ENCODE data around the gene TDRD6. TPM values are rescaled to one million over a fixed set of nuclear protein-coding genes. Genes with fewer than 3 reads are reported as not detected.

Gene TDRD6
- total and polyA plus RNA-seq, 2 experiments from 2014 or later: 0.14 to 0.24 TPM

DNA sequence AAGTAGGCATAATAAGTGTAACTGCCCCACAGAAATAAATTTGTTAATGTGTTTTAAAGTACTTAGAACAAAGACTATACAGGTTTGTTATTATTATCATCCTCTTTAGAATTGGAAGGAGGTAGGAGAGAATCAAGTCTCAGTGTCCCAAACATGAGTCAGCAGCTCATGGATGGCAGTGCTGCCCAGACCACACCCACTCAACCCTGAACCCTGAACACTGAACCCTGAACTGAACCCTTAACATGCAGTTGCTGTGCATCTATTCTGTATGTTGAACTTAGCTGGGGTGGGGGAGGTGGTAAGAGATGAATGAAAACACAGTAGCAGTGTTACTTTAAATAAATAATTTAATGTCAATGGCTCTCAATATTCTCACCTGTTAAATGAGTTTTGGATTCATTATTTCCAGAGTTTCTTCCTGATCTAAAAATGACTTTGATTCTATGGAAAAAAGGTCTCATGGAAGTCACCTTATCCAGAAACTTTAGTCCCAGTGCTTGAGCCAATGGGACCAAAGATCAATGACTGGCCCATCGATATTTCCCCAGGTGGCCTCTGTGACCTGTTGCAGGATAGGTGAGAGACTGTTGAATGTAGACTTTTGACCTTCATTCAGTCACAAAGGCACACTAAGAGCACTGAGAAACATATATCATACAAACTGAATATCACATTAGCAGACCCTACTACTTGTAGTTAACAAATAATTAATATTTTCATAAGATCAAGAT, 55.9 kb downstream of the TDRD6 start:
- TF ChIP-seq STAT1 (IDR thresholded peaks at IDR 0.05; ENCODE audit: unreplicated experiment) (no peak), NANOG (IDR thresholded peaks at IDR 0.05; ENCODE audit: borderline replicate concordance) (no peak), EZH2phosphoT487 (IDR thresholded peaks at IDR 0.05; ENCODE audit: unreplicated experiment) (no peak), ZNF331 (CRISPR knock-in tag; IDR thresholded peaks at IDR 0.05; ENCODE audit: low read depth) (no peak), POLR2AphosphoS5 (IDR thresholded peaks at IDR 0.05; ENCODE audit: low read depth) (no peak), CREB1 (CRISPR knock-in tag; IDR thresholded peaks at IDR 0.05; ENCODE audit: low read depth) (no peak), ZNF114 (CRISPR knock-in tag; IDR thresholded peaks at IDR 0.05) (no peak), JUNB (IDR thresholded peaks at IDR 0.05; ENCODE audit: unreplicated experiment) (no peak), EZH2 (IDR thresholded peaks at IDR 0.05; ENCODE audit: low read depth, unreplicated experiment) (no peak)
- TF ChIP-seq, protein P1, sequence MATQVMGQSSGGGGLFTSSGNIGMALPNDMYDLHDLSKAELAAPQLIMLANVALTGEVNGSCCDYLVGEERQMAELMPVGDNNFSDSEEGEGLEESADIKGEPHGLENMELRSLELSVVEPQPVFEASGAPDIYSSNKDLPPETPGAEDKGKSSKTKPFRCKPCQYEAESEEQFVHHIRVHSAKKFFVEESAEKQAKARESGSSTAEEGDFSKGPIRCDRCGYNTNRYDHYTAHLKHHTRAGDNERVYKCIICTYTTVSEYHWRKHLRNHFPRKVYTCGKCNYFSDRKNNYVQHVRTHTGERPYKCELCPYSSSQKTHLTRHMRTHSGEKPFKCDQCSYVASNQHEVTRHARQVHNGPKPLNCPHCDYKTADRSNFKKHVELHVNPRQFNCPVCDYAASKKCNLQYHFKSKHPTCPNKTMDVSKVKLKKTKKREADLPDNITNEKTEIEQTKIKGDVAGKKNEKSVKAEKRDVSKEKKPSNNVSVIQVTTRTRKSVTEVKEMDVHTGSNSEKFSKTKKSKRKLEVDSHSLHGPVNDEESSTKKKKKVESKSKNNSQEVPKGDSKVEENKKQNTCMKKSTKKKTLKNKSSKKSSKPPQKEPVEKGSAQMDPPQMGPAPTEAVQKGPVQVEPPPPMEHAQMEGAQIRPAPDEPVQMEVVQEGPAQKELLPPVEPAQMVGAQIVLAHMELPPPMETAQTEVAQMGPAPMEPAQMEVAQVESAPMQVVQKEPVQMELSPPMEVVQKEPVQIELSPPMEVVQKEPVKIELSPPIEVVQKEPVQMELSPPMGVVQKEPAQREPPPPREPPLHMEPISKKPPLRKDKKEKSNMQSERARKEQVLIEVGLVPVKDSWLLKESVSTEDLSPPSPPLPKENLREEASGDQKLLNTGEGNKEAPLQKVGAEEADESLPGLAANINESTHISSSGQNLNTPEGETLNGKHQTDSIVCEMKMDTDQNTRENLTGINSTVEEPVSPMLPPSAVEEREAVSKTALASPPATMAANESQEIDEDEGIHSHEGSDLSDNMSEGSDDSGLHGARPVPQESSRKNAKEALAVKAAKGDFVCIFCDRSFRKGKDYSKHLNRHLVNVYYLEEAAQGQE (IDR thresholded peaks at IDR 0.05; ENCODE audit: unreplicated experiment): no peak
- TF ChIP-seq, protein P2, sequence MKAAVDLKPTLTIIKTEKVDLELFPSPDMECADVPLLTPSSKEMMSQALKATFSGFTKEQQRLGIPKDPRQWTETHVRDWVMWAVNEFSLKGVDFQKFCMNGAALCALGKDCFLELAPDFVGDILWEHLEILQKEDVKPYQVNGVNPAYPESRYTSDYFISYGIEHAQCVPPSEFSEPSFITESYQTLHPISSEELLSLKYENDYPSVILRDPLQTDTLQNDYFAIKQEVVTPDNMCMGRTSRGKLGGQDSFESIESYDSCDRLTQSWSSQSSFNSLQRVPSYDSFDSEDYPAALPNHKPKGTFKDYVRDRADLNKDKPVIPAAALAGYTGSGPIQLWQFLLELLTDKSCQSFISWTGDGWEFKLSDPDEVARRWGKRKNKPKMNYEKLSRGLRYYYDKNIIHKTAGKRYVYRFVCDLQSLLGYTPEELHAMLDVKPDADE (IDR thresholded peaks at IDR 0.05): no peak
- TF ChIP-seq, protein P3, sequence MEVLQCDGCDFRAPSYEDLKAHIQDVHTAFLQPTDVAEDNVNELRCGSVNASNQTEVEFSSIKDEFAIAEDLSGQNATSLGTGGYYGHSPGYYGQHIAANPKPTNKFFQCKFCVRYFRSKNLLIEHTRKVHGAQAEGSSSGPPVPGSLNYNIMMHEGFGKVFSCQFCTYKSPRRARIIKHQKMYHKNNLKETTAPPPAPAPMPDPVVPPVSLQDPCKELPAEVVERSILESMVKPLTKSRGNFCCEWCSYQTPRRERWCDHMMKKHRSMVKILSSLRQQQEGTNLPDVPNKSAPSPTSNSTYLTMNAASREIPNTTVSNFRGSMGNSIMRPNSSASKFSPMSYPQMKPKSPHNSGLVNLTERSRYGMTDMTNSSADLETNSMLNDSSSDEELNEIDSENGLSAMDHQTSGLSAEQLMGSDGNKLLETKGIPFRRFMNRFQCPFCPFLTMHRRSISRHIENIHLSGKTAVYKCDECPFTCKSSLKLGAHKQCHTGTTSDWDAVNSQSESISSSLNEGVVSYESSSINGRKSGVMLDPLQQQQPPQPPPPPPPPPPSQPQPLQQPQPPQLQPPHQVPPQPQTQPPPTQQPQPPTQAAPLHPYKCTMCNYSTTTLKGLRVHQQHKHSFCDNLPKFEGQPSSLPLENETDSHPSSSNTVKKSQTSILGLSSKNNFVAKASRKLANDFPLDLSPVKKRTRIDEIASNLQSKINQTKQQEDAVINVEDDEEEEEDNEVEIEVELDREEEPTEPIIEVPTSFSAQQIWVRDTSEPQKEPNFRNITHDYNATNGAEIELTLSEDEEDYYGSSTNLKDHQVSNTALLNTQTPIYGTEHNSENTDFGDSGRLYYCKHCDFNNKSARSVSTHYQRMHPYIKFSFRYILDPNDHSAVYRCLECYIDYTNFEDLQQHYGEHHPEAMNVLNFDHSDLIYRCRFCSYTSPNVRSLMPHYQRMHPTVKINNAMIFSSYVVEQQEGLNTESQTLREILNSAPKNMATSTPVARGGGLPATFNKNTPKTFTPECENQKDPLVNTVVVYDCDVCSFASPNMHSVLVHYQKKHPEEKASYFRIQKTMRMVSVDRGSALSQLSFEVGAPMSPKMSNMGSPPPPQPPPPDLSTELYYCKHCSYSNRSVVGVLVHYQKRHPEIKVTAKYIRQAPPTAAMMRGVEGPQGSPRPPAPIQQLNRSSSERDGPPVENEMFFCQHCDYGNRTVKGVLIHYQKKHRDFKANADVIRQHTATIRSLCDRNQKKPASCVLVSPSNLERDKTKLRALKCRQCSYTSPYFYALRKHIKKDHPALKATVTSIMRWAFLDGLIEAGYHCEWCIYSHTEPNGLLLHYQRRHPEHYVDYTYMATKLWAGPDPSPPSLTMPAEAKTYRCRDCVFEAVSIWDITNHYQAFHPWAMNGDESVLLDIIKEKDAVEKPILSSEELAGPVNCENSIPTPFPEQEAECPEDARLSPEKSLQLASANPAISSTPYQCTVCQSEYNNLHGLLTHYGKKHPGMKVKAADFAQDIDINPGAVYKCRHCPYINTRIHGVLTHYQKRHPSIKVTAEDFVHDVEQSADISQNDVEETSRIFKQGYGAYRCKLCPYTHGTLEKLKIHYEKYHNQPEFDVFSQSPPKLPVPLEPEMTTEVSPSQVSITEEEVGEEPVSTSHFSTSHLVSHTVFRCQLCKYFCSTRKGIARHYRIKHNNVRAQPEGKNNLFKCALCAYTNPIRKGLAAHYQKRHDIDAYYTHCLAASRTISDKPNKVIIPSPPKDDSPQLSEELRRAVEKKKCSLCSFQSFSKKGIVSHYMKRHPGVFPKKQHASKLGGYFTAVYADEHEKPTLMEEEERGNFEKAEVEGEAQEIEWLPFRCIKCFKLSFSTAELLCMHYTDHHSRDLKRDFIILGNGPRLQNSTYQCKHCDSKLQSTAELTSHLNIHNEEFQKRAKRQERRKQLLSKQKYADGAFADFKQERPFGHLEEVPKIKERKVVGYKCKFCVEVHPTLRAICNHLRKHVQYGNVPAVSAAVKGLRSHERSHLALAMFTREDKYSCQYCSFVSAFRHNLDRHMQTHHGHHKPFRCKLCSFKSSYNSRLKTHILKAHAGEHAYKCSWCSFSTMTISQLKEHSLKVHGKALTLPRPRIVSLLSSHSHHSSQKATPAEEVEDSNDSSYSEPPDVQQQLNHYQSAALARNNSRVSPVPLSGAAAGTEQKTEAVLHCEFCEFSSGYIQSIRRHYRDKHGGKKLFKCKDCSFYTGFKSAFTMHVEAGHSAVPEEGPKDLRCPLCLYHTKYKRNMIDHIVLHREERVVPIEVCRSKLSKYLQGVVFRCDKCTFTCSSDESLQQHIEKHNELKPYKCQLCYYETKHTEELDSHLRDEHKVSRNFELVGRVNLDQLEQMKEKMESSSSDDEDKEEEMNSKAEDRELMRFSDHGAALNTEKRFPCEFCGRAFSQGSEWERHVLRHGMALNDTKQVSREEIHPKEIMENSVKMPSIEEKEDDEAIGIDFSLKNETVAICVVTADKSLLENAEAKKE (CRISPR knock-in tag; IDR thresholded peaks at IDR 0.05): no peak
- TF ChIP-seq, protein P4, sequence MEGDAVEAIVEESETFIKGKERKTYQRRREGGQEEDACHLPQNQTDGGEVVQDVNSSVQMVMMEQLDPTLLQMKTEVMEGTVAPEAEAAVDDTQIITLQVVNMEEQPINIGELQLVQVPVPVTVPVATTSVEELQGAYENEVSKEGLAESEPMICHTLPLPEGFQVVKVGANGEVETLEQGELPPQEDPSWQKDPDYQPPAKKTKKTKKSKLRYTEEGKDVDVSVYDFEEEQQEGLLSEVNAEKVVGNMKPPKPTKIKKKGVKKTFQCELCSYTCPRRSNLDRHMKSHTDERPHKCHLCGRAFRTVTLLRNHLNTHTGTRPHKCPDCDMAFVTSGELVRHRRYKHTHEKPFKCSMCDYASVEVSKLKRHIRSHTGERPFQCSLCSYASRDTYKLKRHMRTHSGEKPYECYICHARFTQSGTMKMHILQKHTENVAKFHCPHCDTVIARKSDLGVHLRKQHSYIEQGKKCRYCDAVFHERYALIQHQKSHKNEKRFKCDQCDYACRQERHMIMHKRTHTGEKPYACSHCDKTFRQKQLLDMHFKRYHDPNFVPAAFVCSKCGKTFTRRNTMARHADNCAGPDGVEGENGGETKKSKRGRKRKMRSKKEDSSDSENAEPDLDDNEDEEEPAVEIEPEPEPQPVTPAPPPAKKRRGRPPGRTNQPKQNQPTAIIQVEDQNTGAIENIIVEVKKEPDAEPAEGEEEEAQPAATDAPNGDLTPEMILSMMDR (conservative IDR thresholded peaks at IDR 0.05; ENCODE audit: low read depth in 2 of 2): no peak
- Histone ChIP-seq H3K9me2 (ENCODE audit: insufficient read depth) (peaks cover 30% of the 10 kb centered on the region), H3K4me1 (ENCODE audit: insufficient read depth) (peaks cover 16% of the 10 kb centered on the region), H3F3A (replicated peaks; ENCODE audit: low read depth) (no peaks in the 10 kb centered on the region), H2AFZ (no peak overlapping the region), H4K20me1 (replicated peaks; ENCODE audit: insufficient read depth) (no peaks in the 10 kb centered on the region), H3K79me2 (replicated peaks; ENCODE audit: insufficient read depth) (no peaks in the 10 kb centered on the region), H3K36me3 (ENCODE audit: insufficient read depth) (no peaks in the 10 kb centered on the region), H3K27ac (ENCODE audit: low read depth) (no peak overlapping the region), H3K27me3 (ENCODE audit: insufficient read depth) (no peaks in the 10 kb centered on the region), H3K4me3 (no peak overlapping the region), H3K4me2 (no peak overlapping the region)
- Mint-ChIP-seq H3K4me1 (peaks cover 9% of the 10 kb centered on the region; the same call in 2 of the 3 replicates), H3K27ac (no peak overlapping the region), H3K36me3 (ENCODE audit: low read depth) (no peaks in the 10 kb centered on the region), H3K9me3 (no peaks in the 10 kb centered on the region), H3K4me3 (no peak overlapping the region), H3K27me3 (ENCODE audit: insufficient read depth, low read depth, poor library complexity) (peaks cover 1% of the 10 kb centered on the region)
- no peak for ATAC-seq
- no peak for DNase-seq (ENCODE audit: low spot score)

All from GM23338 (cell line).